Measurements from ENCODE around the gene NUBPL.

The NUBPL gene

GRCh38 chr14:31827325-31827724 lies 266.1 kb downstream of the NUBPL start:
- no peak for TF ChIP-seq CTCF (IDR thresholded peaks at IDR 0.05; ENCODE audit: unreplicated experiment in 3 of 3)
- Mint-ChIP-seq H3K36me3 (ENCODE audit: low read depth) (peaks cover 8% of the 10 kb centered on the region), H3K9me3 (no peaks in the 10 kb centered on the region), H3K27me3 (ENCODE audit: low read depth) (no peaks in the 10 kb centered on the region), H3K27ac (peak overlapping the region in 1 of 3 experiments; percentile 6), H3K4me1 (peaks cover 16% of the 10 kb centered on the region), H3K4me3 (no peak overlapping the region)

- Mint-ChIP-seq H3K36me3 (ENCODE audit: low read depth) (peaks cover 8% of the 10 kb centered on the region), H3K4me3 (no peak overlapping the region), H3K27me3 (ENCODE audit: low read depth) (no peaks in the 10 kb centered on the region), H3K27ac (peak overlapping the region; percentile 51 to 61 (median 55)), H3K9me3 (no peaks in the 10 kb centered on the region), H3K4me1 (peaks cover 16% of the 10 kb centered on the region)
- no peak for TF ChIP-seq CTCF (IDR thresholded peaks at IDR 0.05; ENCODE audit: unreplicated experiment in 3 of 3)
These were observed 268.0 kb downstream of the NUBPL start for GRCh38 chr14:31828946-31829868.

- no peak for TF ChIP-seq CTCF (IDR thresholded peaks at IDR 0.05; ENCODE audit: unreplicated experiment in 3 of 3)
- Mint-ChIP-seq H3K36me3 (ENCODE audit: low read depth) (peaks cover 9% of the 10 kb centered on the region), H3K27ac (peak overlapping the region; percentile 13 to 86 (median 73)), H3K4me3 (no peak overlapping the region), H3K4me1 (peaks cover 11% of the 10 kb centered on the region), H3K9me3 (no peaks in the 10 kb centered on the region), H3K27me3 (ENCODE audit: low read depth) (no peaks in the 10 kb centered on the region)
These were observed 273.4 kb downstream of the NUBPL start for GRCh38 chr14:31834616-31835015.

GRCh38 chr14:31835049-31835448 lies 273.8 kb downstream of the NUBPL start:
- H3K36me3 Mint-ChIP-seq (ENCODE audit: low read depth) = peaks cover 12% of the 10 kb centered on the region
- H3K27ac Mint-ChIP-seq = peak overlapping the region; percentile 13 to 86 (median 73)
- no peaks in the 10 kb centered on the region for H3K27me3 Mint-ChIP-seq (ENCODE audit: low read depth)
- TF ChIP-seq CTCF (IDR thresholded peaks at IDR 0.05; ENCODE audit: unreplicated experiment in 3 of 3) = no peak
- no peaks in the 10 kb centered on the region for H3K9me3 Mint-ChIP-seq
- H3K4me1 Mint-ChIP-seq = peaks cover 6% of the 10 kb centered on the region
- H3K4me3 Mint-ChIP-seq = no peak overlapping the region

- no peak for TF ChIP-seq CTCF (IDR thresholded peaks at IDR 0.05; ENCODE audit: unreplicated experiment in 3 of 3)
- peak overlapping the region in 2 of 3 experiments; percentile 9 to 44 for H3K4me3 Mint-ChIP-seq
- peaks cover 10% of the 10 kb centered on the region for H3K36me3 Mint-ChIP-seq (ENCODE audit: low read depth)
- H3K27ac Mint-ChIP-seq = peak overlapping the region; percentile 77 to 94 (median 86)
- no peaks in the 10 kb centered on the region for H3K9me3 Mint-ChIP-seq
- no peaks in the 10 kb centered on the region for H3K27me3 Mint-ChIP-seq (ENCODE audit: low read depth)
- H3K4me1 Mint-ChIP-seq = peaks cover 6% of the 10 kb centered on the region
These were observed 275.8 kb downstream of the NUBPL start for GRCh38 chr14:31837031-31837430.
